Measurements from ENCODE around the gene MRPL14.

- TF ChIP-seq CTCF (IDR thresholded peaks at IDR 0.05; ENCODE audit: control extremely low read depth in 1 of 3, insufficient read depth in 1 of 3, low read depth in 1 of 3, low read length in 3 of 3), result no peak
- TF ChIP-seq ASH2L (IDR thresholded peaks at IDR 0.05; ENCODE audit: low read length), result no peak
- no peak for TF ChIP-seq KDM5A (IDR thresholded peaks at IDR 0.05; ENCODE audit: low read length)
Observed at GRCh38 chr6:44086931-44087574, 40.2 kb downstream of the MRPL14 start.
